Mesenchymal stem cell (in vitro differentiated cells and primary cell): ENCODE results near the gene OR56A4. TPM values are rescaled to one million over a fixed set of nuclear protein-coding genes. Genes with fewer than 3 reads are reported as not detected.

Experiments used
- small RNA-seq: library from polyadenylated mRNA; stranded (forward); fragments of <200 nt; extraction: miRNeasy Mini kit (QIAGEN cat#:217004); gene quantifications from one replicate; pipeline ENCODE3, GENCODE V24; 2013; ENCODE audit warnings: low read depth

OR56A4 gene

Small RNAs within 50 kb of the gene (small RNA-seq; reads per million reads assigned to genes)
- gene RNA5SP329: not detected
